Stimulated activated CD4-positive, alpha-beta T cell treated with anti-CD3 and anti-CD28 coated beads, Interleukin-1b, Interleukin-23, amount 100 ng/mL, for 48 hours (primary cell): ENCODE data around the gene HSFX1.

ENCODE experiments used
- DNase-seq: peaks from one replicate; pipeline ENCODE4 v3.0.0-alpha.2; 2020

HSFX1 gene

GRCh38 chrX:149807747-149808458 lies 34.0 kb downstream of the HSFX1 start:
- DNase-seq: no peak

GRCh38 chrX:149818652-149819051 lies 44.8 kb downstream of the HSFX1 start:
- DNase-seq: peak; percentile 2

GRCh38 chrX:149819371-149819770 lies 45.5 kb downstream of the HSFX1 start:
- no peak for DNase-seq

- peak; percentile 20 for DNase-seq
Measured at GRCh38 chrX:149825424-149825823, 51.6 kb downstream of the HSFX1 start.
